ENCODE results near the gene ALS2CL.

Gene ALS2CL

GRCh38 chr3:46668591-46668990, 24.9 kb downstream of the ALS2CL start:
- H3K27ac ChIP-seq, result peak overlapping the region; percentile 29
- DNase-seq (ENCODE audit: low read depth, low spot score), result no peak

GRCh38 chr3:46668116-46668515, 25.4 kb downstream of the ALS2CL start:
- DNase-seq (ENCODE audit: low read depth, low spot score), result no peak
- peak overlapping the region; percentile 29 for H3K27ac ChIP-seq

GRCh38 chr3:46667657-46668056, 25.8 kb downstream of the ALS2CL start:
- H3K27ac ChIP-seq, result no peak overlapping the region
- DNase-seq (ENCODE audit: low read depth, low spot score), result no peak

GRCh38 chr3:46667061-46667621, 26.3 kb downstream of the ALS2CL start:
- DNase-seq (ENCODE audit: low read depth, low spot score), result no peak
- H3K27ac ChIP-seq, result no peak overlapping the region

GRCh38 chr3:46666453-46666845, 27.0 kb downstream of the ALS2CL start:
- H3K27ac ChIP-seq, result no peak overlapping the region
- DNase-seq (ENCODE audit: low read depth, low spot score), result no peak

- no peak for DNase-seq (ENCODE audit: low read depth, low spot score)
These were observed 27.6 kb downstream of the ALS2CL start for GRCh38 chr3:46665763-46666452.

GRCh38 chr3:46664971-46665762, 28.3 kb downstream of the ALS2CL start:
- no peak for DNase-seq (ENCODE audit: low read depth, low spot score)
- H3K27ac ChIP-seq, result no peak overlapping the region

More at GRCh38 chr3:46665763-46666452, 27.6 kb downstream of the ALS2CL start:
- H3K27ac ChIP-seq, result no peak overlapping the region

- no peak overlapping the region for H3K27ac ChIP-seq
- DNase-seq (ENCODE audit: low read depth, low spot score), result no peak
These were observed 29.1 kb downstream of the ALS2CL start for GRCh38 chr3:46664188-46664970.

GRCh38 chr3:46663591-46664135, 29.8 kb downstream of the ALS2CL start:
- no peak for DNase-seq (ENCODE audit: low read depth, low spot score)
- no peak overlapping the region for H3K27ac ChIP-seq

- DNase-seq (ENCODE audit: low read depth, low spot score), result no peak
- no peak overlapping the region for H3K27ac ChIP-seq
These were observed 30.5 kb downstream of the ALS2CL start for GRCh38 chr3:46662771-46663551.

- no peak for DNase-seq (ENCODE audit: low read depth, low spot score)
- H3K27ac ChIP-seq, result no peak overlapping the region
These were observed 31.4 kb downstream of the ALS2CL start for GRCh38 chr3:46661776-46662766.

GRCh38 chr3:46660543-46661523, 32.6 kb downstream of the ALS2CL start:
- DNase-seq (ENCODE audit: low read depth, low spot score), result no peak

GRCh38 chr3:46660003-46660402, 33.5 kb downstream of the ALS2CL start:
- DNase-seq (ENCODE audit: low read depth, low spot score), result no peak
- no peak overlapping the region for H3K27ac ChIP-seq

More at GRCh38 chr3:46660543-46661523, 32.6 kb downstream of the ALS2CL start:
- H3K27ac ChIP-seq, result no peak overlapping the region

- H3K27ac ChIP-seq, result no peak overlapping the region
- DNase-seq (ENCODE audit: low read depth, low spot score), result no peak
These were observed 34.2 kb downstream of the ALS2CL start for GRCh38 chr3:46659285-46659684.

- no peak for DNase-seq (ENCODE audit: low read depth, low spot score)
- H3K27ac ChIP-seq, result no peak overlapping the region
These were observed 36.5 kb downstream of the ALS2CL start for GRCh38 chr3:46656778-46657556.

GRCh38 chr3:46655271-46655670, 38.2 kb downstream of the ALS2CL start:
- DNase-seq (ENCODE audit: low read depth, low spot score), result no peak
- no peak overlapping the region for H3K27ac ChIP-seq

Data from epithelial cell of prostate (primary cell).